ENCODE data around the gene HECTD1.
"Not testable (repeated sequence)": the region's sequence is repeated elsewhere in the genome, so short reads cannot be mapped to it uniquely, and the experiment has no call there.

Gene HECTD1

GRCh38 chr14:31092160-31092708, 115.4 kb downstream of the HECTD1 start:
- DNase-seq (ENCODE audit: low read depth) = no peak

DNA sequence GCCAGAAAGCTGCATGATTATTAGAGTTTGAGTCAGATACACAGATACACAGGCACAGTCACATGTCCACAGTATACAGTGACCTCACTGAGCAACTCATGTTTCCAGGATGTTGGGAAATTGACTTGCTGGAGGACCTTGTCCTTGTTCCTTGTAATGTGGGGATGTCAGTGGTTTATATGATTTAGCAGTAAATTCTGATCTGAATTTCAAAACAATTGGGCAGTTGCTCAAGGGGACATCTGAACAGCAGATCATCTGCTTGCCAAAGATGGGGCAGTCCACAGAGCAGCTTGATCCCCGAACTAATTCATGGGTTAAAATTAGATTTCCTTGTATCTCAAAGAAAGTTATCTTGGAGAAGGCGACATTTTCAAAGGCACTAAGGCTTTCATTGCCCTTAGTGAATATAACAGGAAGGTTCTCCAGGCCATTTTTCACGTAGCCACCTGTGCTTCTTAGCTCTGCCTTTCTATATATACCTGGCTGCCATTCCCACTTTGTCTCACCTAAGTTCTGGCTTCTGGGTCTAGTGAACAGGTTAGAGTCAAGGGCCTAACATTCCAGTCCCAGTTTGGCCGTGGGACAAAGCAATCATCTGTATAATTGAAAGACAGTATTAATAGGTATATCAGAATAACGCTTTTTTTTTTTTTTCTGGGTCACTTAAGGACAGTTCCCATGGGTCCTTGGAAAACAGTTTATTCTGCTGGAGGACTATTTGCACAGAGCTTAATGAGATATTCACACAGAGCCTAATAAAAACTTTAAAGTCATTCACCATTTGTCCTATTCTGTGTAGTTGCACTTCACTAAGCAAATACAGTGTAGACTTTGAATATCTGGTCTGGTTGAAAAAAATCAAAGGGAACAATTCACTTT, 116.5 kb downstream of the HECTD1 start:
- DNase-seq (ENCODE audit: low read depth) = peak; percentile 92

GRCh38 chr14:31086466-31086865, 121.1 kb downstream of the HECTD1 start:
- DNase-seq (ENCODE audit: low read depth) = not testable (repeated sequence)

- DNase-seq (ENCODE audit: low read depth) = no peak
Observed at GRCh38 chr14:31085027-31085426, 122.6 kb downstream of the HECTD1 start.

- DNase-seq (ENCODE audit: low read depth) = no peak
Observed at GRCh38 chr14:31084385-31084784, 123.2 kb downstream of the HECTD1 start.

GRCh38 chr14:31083781-31084180, 123.8 kb downstream of the HECTD1 start:
- no peak for DNase-seq (ENCODE audit: low read depth)

DNA sequence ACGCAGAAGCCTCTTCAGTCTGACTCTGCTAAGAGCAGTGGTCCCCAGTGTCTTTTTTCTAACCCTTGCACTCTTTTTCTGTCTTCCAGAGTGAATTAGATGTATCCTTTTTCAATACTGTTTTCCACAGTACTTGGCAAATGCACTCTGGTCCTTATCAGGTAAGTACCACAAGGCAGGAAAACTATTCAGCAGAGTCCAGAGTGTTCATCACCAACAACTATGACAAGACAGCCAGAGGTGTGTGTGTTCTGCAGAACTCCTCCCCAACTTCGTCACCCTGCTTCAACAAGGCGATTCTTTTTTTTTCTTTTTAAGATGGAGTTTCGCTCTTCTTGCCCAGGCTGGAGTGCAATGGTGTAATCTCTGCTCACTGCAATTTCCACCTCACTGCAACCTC, 127.1 kb downstream of the HECTD1 start:
- DNase-seq (ENCODE audit: low read depth) = no peak

DNA sequence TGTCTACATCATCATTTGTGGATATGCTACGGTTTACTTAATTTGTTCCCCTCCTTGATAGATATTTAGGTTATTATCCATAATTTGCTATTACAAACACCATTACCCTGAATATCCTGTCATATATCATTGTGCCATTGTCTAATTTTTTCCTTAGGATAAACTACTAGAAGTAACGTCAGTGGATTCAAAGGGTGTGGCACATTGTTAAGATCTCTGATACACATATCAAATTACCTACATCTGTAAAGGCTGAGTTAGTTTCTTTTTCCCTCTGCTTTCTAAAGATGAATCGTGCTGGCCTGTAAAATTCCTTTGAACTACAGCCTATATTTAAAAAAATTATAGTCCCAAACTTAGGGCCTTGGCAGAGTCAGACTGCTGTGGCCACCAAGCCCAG, 127.5 kb downstream of the HECTD1 start:
- DNase-seq (ENCODE audit: low read depth) = peak; percentile 30

GRCh38 chr14:31078766-31079165, 128.8 kb downstream of the HECTD1 start:
- DNase-seq (ENCODE audit: low read depth) = no peak

DNA sequence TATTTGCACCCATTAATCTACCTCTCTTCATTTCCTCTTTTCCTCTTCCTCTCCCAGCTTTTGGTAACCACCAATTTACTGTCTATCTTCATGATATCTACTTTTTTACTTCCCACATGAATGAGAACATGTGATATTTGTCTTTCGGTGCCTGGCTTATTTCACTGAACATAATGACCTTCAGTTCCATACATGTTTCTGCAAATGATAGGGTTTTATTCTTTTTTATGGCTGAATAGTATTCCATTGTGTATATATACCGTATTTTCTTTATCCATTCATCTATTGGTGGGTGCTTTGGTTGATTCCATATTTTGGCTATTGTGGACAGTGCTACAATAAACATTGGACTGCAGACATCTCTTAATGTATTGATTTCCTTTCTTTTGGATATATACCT, 132.4 kb downstream of the HECTD1 start:
- no peak for DNase-seq (ENCODE audit: low read depth)

DNA sequence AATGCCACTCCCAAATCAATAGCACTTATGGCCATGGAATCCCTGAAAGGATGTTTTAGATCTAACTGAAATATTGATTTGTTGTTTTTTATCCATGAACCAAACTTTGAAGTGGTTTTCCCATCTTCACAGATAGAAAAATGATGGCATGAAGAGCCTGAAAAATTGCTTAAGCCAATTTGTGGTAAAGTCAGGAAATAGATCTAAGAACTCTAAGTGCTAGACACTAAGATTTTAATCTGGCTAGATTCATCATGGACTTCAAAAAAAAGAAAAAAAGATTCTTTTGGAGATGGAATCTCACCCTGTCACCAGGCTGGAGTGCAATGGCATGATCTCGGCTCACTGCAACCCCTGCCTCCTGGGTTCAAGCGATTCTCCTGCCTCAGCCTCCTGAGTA, 136.4 kb downstream of the HECTD1 start:
- no peak for DNase-seq (ENCODE audit: low read depth)

DNA sequence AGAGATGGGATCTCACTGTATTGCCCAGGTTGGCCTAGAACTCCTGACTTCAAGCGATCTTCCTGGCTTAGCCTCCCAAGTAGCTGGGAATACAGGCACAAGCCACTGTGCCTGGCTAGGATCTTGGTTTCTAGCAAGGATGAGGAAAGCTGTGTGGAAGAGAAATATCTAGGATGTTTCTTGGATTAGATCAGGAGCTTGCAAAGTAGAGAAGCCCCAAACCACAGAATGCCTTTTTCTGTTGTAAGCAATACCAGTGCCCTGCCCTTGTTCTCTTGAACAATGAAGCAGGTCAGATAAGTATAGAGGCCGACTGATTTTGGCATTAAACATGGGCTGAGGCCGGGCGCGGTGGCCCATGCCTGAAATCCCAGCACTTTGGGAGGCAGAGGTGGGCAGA, 137.2 kb downstream of the HECTD1 start:
- DNase-seq (ENCODE audit: low read depth) = peak; percentile 86

DNA sequence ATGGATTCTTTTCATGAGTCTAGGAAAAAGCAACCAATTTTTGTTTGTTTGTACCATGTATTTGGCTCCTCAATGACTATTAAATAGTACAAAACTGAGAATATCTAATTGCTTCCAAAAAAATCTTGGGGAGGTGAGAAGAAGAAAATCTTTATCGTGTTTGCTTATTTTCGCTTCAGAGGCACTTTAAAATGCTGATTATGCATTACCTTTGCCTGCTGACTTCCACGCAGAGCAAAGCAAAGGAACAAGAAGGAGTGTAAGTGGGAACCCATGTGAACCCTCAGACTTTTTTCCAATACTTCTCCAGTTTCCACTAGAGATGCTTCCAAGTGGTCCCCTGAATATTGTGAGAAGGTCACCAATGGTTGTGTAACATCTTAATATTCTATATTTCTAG, 138.2 kb downstream of the HECTD1 start:
- no peak for DNase-seq (ENCODE audit: low read depth)

DNA sequence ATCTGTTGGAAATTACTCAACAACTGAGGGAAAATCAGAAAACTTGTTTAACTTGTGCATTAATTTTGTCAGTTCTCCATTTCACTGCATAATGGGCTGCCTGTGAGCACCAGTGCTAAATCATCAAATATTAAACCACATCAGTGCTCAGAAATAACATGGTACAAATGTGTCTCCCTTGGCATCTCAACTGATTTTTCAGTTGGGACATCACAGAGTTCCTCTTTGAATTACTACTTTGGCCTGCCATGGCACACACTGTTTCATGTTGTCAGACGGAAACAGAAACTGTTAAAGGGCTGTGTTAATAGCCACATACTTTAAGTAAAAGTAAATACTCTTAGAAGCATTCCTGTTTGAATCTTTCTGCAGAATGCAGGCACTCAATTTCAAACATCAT, 139.4 kb downstream of the HECTD1 start:
- DNase-seq (ENCODE audit: low read depth) = no peak

GRCh38 chr14:31062908-31063307, 144.7 kb downstream of the HECTD1 start:
- DNase-seq (ENCODE audit: low read depth) = not testable (repeated sequence)

DNA sequence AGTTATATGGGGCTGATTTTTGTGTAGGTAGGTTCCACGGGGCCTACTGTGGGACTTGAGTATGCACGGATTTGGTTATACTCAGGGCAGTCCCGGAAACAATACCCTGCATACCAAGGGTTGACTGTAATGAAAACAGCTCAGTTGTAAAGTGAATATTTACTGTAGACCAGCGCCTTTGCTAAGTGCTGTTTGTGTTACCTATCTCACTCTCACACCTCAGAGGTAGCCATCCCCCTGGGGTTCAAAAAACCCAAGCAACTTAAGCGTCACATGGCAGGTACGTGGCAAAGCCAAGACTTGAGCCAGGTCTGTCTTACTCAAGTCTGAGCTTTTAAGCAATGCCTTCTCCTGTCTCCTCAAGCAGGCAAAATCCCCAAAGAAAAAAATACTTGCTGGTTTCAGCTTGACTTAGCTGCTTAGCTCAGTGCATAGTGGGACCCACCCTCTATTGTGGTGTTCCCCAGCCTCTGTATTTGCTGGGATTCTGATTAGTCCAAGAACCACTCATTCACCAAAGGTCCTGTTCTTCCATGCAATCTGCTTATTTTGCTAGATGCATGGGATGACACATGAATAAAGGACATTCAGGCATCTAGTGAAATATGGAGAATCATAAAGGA, 147.2 kb downstream of the HECTD1 start:
- no peak for DNase-seq (ENCODE audit: low read depth)

GRCh38 chr14:31059152-31059924, 148.3 kb downstream of the HECTD1 start:
- peak; percentile 49 for DNase-seq (ENCODE audit: low read depth)

GRCh38 chr14:31057701-31058364, 149.8 kb downstream of the HECTD1 start:
- DNase-seq (ENCODE audit: low read depth) = no peak

DNA sequence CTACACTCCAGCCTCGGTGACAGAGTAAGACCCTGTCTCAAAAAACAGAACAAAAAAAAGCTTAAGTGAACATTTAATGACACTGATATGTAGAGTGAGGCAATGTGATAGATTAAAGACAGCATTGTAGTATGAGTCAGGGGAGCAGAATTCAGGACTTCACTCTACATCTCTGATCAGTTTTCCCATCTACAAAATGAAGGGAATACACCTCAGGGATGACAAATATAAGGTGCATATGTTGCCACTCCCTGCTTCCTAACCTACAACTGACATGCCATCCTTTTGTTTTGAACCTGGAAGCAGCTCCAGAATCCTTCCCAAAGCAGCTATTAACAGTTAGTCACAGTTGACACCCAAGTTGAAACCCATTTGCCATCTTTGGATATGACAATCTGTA, 150.6 kb downstream of the HECTD1 start:
- DNase-seq (ENCODE audit: low read depth) = no peak

DNA sequence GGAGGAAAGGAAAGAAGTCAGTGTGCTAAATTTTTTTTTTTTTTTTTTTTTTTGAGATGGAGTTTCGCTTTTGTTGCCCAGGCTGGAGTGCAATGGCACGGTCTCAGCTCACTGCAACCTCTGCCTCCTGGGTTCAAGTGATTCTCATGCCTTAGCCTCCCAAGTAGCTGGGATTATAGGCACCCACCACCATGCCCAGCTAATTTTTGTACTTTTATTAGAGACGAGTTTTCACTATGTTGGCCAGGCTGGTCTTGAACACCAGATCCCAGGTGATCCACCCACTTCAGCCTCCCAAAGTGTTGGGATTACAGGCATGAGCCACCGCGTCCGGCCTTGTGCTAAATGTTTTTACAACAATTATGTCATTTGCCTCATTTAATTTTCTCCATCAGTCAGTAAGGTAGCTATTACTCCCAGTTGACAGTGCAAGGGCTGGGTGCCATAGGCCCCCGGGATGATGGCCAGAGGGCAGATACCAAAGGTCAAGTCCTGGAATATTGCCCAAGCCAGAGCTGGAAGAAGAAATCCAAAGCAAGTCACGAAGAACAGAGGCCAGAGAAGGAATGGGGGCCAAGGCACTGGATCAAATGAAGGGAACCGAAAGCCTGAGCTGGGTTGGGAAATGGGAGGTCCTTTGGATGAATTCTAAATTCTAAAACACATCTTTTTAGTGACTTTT, 154.5 kb downstream of the HECTD1 start:
- DNase-seq (ENCODE audit: low read depth) = not testable (repeated sequence)

GRCh38 chr14:31051511-31051910, 156.1 kb downstream of the HECTD1 start:
- DNase-seq (ENCODE audit: low read depth) = peak; percentile 37
